Measurements from ENCODE around the gene EGR1.
"Not testable (repeated sequence)": the region's sequence is repeated elsewhere in the genome, so short reads cannot be mapped to it uniquely, and the experiment has no call there.

EGR1 gene

GRCh38 chr5:138506370-138507306, 41.4 kb downstream of the EGR1 start:
- FAIRE-seq, result no peak
- DNase-seq (ENCODE audit: insufficient read length, low spot score), result no peak

GRCh38 chr5:138507485-138507884, 42.2 kb downstream of the EGR1 start:
- not testable (repeated sequence) for FAIRE-seq; DNase-seq (ENCODE audit: insufficient read length, low spot score)

- no peak for DNase-seq (ENCODE audit: insufficient read length, low spot score)
- no peak for FAIRE-seq
Measured at GRCh38 chr5:138508958-138509357, 43.7 kb downstream of the EGR1 start.

- DNase-seq (ENCODE audit: insufficient read length, low spot score) (no peak), FAIRE-seq (no peak)
Measured at GRCh38 chr5:138514021-138514420, 48.7 kb downstream of the EGR1 start.

GRCh38 chr5:138515556-138516245, 50.4 kb downstream of the EGR1 start:
- no peak for FAIRE-seq
- DNase-seq (ENCODE audit: insufficient read length, low spot score), result no peak

- FAIRE-seq (no peak), DNase-seq (ENCODE audit: insufficient read length, low spot score) (no peak)
Measured at GRCh38 chr5:138517437-138517836, 52.2 kb downstream of the EGR1 start.
